IMR-90 (cell line): ENCODE data around the gene ANKRD33B.

Experiments used
- CEBPB ChIP-seq: IDR thresholded peaks from 2 replicates; pipeline ENCODE4 v1.6.1; 2012; ENCODE audit warnings: low read depth, low read length, improper control_type of control experiment
- FOS ChIP-seq: fragments of 150-350 bp; IDR thresholded peaks from 2 replicates; pipeline ENCODE4 v1.6.1; 2016; ENCODE audit warnings: low read depth, low read length
- POLR2A ChIP-seq: IDR thresholded peaks from 2 replicates; pipeline ENCODE4 v1.6.1; 2012; ENCODE audit warnings: mild to moderate bottlenecking, low read depth, low read length
- RAD21 ChIP-seq: IDR thresholded peaks from 2 replicates; pipeline ENCODE4 v1.6.1; 2012; ENCODE audit warnings: low read length, improper control_type of control experiment
- RFX5 ChIP-seq: IDR thresholded peaks from 2 replicates; pipeline ENCODE4 v1.8.0; 2012; ENCODE audit warnings: low read depth, mild to moderate bottlenecking, low read length, moderate library complexity
- TF ChIP-seq, protein P1 (sequence below): conservative IDR thresholded peaks from 2 replicates; pipeline ENCODE4 v1.5.1; 2012; ENCODE audit warnings: mild to moderate bottlenecking, low read depth, low read length, improper control_type of control experiment
- TF ChIP-seq, protein P2 (sequence below): fragments of 150-350 bp; IDR thresholded peaks from 2 replicates; pipeline ENCODE4 v1.6.1; 2017; ENCODE audit warnings: mild to moderate bottlenecking, antibody characterized with exemption, low read length, low read depth

DNA sequence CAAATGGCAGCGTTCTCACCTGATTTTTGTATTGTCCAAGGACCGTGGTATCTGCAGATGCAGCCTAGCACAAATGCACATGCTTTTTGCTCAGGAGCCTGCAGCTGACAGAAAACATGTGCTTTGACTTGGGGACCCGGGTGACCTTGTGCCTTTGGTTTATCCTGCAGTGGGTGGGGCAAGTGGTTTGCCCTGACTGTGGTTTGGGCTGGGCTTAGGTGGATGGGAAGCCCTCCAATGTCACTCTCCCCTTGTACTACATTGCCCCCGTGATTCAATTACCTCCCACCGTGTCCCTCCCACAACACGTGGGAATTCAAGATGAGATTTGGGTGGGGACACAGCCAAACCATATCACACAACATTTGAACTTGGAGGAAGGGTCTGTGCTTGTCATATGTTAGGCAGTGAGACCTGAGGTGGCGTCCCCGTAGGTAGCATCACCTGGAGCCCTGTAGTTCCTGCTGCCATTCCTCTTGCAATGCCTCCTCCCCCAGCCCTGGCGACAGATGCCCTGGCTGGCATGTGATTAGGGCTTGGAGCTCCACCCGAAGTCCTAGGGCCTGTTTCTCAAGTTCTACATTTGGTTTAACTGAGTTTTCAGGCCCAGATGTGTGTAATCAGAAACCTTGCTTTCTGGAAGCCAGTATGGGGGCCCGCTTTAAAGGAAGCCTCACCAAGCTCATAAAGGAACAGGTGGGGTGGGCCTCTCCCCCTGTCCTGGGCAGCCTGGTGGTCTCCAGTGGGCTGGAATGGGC lies 2.1 kb downstream of the ANKRD33B start:
- TF ChIP-seq, protein P1, sequence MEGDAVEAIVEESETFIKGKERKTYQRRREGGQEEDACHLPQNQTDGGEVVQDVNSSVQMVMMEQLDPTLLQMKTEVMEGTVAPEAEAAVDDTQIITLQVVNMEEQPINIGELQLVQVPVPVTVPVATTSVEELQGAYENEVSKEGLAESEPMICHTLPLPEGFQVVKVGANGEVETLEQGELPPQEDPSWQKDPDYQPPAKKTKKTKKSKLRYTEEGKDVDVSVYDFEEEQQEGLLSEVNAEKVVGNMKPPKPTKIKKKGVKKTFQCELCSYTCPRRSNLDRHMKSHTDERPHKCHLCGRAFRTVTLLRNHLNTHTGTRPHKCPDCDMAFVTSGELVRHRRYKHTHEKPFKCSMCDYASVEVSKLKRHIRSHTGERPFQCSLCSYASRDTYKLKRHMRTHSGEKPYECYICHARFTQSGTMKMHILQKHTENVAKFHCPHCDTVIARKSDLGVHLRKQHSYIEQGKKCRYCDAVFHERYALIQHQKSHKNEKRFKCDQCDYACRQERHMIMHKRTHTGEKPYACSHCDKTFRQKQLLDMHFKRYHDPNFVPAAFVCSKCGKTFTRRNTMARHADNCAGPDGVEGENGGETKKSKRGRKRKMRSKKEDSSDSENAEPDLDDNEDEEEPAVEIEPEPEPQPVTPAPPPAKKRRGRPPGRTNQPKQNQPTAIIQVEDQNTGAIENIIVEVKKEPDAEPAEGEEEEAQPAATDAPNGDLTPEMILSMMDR = no peak
- TF ChIP-seq RAD21 (no peak), POLR2A (no peak), CEBPB (no peak), FOS (no peak), RFX5 (no peak)
- TF ChIP-seq, protein P2, sequence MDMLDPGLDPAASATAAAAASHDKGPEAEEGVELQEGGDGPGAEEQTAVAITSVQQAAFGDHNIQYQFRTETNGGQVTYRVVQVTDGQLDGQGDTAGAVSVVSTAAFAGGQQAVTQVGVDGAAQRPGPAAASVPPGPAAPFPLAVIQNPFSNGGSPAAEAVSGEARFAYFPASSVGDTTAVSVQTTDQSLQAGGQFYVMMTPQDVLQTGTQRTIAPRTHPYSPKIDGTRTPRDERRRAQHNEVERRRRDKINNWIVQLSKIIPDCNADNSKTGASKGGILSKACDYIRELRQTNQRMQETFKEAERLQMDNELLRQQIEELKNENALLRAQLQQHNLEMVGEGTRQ = no peak
